Fibroblast of the aortic adventitia (primary cell): Measurements from ENCODE around the gene PVALEF. TPM values are rescaled to one million over a fixed set of nuclear protein-coding genes. Genes with fewer than 3 reads are reported as not detected.
"Not testable (repeated sequence)": the region's sequence is repeated elsewhere in the genome, so short reads cannot be mapped to it uniquely, and the experiment has no call there.

Experiments used
- DNase-seq: peaks from one replicate; pipeline ENCODE4 v3.0.0-alpha.2; 2010; ENCODE audit warnings: low read depth
- H3K4me3 ChIP-seq: 2 replicates; pipeline ENCODE4 v1.5.1; 2011; ENCODE audit warnings: low read depth, mild to moderate bottlenecking, control low read depth, low read length, moderate library complexity
- CTCF ChIP-seq: IDR thresholded peaks from 2 replicates; pipeline ENCODE4 v1.5.1; 2011; ENCODE audit warnings: mild to moderate bottlenecking, low read length, control low read depth, inconsistent platforms; ENCODE audit not compliant: insufficient read depth
- total RNA-seq: library from RNA; depleted of rRNA; stranded (reverse); fragments of >200 nt; gene quantifications from 2 replicates; pipeline ENCODE4 v1.2.3, GENCODE V29; 2012; ENCODE audit warnings: low replicate concordance

PVALEF gene
- total RNA-seq, 1 donor, result not detected

GRCh38 chr17:81151278-81151677, 14.0 kb upstream of the PVALEF start:
- DNase-seq, result no peak
- H3K4me3 ChIP-seq, result no peak overlapping the region
- no peak for TF ChIP-seq CTCF

GRCh38 chr17:81152288-81152828, 12.9 kb upstream of the PVALEF start:
- no peak for TF ChIP-seq CTCF
- no peak overlapping the region for H3K4me3 ChIP-seq
- no peak for DNase-seq

- no peak for TF ChIP-seq CTCF
- no peak overlapping the region for H3K4me3 ChIP-seq
- no peak for DNase-seq
Observed at GRCh38 chr17:81153340-81153803, 11.9 kb upstream of the PVALEF start.

GRCh38 chr17:81154016-81154415, 11.3 kb upstream of the PVALEF start:
- H3K4me3 ChIP-seq, DNase-seq: not testable (repeated sequence)

GRCh38 chr17:81154961-81155360, 10.3 kb upstream of the PVALEF start:
- no peak for DNase-seq
- no peak overlapping the region for H3K4me3 ChIP-seq
- TF ChIP-seq CTCF, result no peak

GRCh38 chr17:81156866-81157805, 8.2 kb upstream of the PVALEF start:
- H3K4me3 ChIP-seq, result no peak overlapping the region
- no peak for DNase-seq
- TF ChIP-seq CTCF, result no peak

- H3K4me3 ChIP-seq, result no peak overlapping the region
- no peak for TF ChIP-seq CTCF
- DNase-seq, result no peak
Observed at GRCh38 chr17:81157848-81158687, 7.2 kb upstream of the PVALEF start.
